PC-3 (cell line): ENCODE measurements around the gene FAM163B.

ENCODE experiments used
- EZH2 ChIP-seq: fragments of 300-600 bp; sonication (generic); IDR thresholded peaks from one replicate; pipeline ENCODE4 v1.6.1; 2017; ENCODE audit warnings: antibody characterized with exemption, mild to moderate bottlenecking, low read length; ENCODE audit not compliant: unreplicated experiment
- TF ChIP-seq, protein P1 (sequence below): fragments of 300-600 bp; sonication (generic); conservative IDR thresholded peaks from 2 replicates; pipeline ENCODE4 v1.5.1; 2017; ENCODE audit warnings: antibody characterized with exemption, low read depth, mild to moderate bottlenecking, low read length

DNA sequence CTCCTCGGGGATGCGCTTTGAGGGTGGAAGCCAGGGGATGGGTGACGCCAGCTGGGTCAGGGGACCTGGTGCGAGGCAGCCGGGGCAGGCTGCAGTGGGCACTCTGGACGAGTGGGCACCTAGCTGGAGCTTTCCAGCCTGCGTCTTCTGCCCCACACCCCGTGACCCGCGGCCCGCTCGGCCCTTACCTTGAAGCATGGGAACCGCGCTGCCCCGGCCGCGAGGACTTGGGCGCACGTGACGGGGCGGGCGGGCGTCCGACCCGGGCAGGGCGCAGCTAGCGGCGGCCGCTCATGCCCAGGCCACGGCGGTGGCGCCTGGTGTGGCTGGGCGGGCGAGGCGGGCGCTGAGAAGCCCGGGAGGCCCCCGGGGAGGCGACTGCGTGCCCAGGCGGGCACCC lies 300 bp downstream of the FAM163B start:
- TF ChIP-seq, protein P1, sequence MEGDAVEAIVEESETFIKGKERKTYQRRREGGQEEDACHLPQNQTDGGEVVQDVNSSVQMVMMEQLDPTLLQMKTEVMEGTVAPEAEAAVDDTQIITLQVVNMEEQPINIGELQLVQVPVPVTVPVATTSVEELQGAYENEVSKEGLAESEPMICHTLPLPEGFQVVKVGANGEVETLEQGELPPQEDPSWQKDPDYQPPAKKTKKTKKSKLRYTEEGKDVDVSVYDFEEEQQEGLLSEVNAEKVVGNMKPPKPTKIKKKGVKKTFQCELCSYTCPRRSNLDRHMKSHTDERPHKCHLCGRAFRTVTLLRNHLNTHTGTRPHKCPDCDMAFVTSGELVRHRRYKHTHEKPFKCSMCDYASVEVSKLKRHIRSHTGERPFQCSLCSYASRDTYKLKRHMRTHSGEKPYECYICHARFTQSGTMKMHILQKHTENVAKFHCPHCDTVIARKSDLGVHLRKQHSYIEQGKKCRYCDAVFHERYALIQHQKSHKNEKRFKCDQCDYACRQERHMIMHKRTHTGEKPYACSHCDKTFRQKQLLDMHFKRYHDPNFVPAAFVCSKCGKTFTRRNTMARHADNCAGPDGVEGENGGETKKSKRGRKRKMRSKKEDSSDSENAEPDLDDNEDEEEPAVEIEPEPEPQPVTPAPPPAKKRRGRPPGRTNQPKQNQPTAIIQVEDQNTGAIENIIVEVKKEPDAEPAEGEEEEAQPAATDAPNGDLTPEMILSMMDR = no peak
- TF ChIP-seq EZH2 = no peak
